GM18861 (cell line): ENCODE measurements around the gene LRRC59.
"Not testable (repeated sequence)": the region's sequence is repeated elsewhere in the genome, so short reads cannot be mapped to it uniquely, and the experiment has no call there.

ENCODE experiments used
- ATAC-seq: cut with Tn5 transposase; IDR thresholded peaks from one replicate; pipeline ENCODE4 v1.9.1; 2021; ENCODE audit not compliant: unreplicated experiment

LRRC59 gene

DNA sequence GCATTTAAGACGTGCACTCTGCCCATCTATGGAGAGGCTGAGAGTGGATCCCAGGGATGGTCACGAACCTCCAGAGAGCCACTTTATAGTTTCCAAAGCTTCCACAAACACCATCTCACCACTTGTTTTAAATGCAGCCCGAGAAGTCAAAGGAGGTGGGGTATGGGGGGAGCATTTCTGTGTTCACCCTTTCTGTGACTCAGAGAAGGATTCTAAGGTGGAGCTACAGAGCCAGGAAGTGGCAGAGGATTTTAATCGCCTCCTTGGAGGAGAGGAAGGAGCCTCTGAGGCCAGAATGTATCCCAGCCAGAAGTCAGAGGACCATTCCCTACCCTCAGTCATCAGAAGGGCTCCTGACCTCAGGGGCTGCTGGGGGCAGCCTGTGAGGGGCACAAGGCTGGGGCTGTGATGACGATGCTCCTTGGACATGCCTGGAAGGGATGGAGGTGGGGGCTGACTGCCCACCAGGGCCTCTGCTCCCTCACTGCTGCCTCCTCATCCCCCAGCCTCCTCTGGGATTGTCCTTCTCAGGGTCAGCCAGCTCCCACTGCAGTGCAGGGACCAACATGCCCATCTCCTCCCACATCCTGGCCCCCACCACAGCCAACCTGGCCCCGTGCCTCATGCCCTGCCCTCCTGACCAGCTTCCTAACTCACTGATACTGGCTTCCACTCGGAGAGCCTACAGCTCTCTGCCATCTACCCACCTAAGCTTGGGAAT is 48.6 kb downstream of the LRRC59 start:
- ATAC-seq, result no peak

DNA sequence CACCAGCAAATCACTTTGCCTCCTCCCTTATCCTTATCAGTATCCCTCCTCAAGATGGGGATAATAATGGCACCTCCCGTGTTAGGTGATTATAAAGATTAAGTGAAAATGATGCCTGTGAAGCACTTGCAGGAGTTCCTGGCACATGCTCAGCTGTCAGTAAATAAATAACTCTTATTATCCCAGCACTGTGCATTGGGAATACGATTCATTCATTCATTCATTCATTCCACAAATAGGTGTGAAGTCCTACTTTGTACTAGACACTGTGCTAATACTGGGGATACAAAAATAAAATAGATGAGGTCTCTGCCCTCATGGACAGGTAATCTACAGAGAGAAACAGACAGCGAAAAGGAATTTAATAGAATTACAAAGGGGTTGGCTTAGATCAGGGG is 49.4 kb downstream of the LRRC59 start:
- ATAC-seq, result no peak

DNA sequence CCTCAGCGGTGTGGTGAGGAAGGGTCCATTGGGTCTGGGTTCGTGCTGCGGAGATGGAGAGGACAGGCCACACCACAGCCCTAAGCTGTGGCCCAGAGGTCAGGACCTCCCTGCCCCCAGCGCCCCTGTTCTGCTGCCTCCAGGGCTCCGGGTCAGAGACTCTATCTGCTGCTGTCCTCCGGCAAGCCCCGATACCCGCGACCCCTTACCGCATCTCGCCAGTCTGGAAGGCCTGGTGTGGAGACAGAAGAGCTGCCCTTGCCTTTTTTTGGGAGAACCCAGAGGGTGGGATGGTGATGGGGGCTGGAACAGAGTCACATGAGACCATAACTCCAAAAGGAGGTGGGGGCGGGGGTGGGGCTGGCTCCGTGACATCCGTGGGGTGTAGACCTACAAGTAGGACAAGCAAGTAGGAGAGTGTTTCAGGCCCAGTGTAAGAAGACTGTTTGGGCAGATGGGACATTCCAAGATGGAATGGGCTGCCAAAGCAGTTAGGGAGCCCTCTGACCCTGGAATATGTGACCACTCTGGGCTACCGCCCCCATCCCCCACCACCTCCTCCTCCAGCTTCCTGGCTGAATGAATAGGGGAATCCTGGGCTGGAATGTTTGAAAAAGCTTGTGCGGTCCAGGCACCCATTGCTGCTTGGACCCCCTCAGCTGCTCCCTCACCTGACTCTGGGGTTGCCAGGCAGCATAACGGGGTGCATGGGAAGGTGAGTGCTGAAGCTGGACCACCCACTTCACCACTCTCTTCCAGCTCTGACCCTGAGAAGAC is 50.0 kb downstream of the LRRC59 start:
- ATAC-seq, result no peak

DNA sequence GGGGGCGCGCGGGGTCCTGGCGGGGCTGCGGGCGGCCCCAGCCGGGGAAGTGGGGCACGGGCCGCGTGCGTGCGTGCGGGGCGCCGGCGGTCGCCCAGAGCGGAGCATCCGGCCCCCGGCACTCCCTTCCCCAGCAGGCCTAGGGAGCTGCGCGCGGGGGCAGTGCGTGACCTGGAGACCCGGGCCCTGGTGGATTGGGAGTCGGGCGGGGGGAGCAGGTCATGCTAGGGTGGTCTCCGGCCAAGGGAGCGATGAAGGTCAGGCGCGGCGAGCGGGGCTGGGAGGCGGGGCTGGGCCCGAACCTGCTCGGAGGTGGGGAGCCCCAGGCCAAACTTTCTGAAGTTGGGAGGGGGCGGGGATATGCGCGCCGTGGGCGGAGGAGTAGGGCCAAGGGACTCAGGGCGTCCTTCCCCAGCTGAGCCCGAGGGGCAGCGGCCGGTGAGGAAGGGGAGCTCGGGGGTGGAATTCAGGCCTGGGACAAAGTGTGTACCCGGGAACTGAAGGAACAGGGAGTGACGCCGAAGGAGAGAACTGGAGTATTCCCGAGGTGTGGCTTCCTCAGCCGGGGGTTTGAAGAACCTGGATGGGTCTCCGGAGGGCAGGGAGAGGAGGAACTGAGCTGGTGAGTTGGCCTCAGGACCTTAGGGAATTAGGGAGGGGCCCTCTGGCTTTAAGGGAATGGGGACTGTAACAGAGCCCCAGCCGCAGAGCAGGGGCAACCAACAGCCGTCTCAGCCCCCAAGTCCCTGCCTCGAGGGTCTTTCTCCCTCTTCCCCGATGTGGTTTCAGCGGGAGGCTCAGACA is 50.8 kb downstream of the LRRC59 start:
- ATAC-seq, result peak; percentile 47

DNA sequence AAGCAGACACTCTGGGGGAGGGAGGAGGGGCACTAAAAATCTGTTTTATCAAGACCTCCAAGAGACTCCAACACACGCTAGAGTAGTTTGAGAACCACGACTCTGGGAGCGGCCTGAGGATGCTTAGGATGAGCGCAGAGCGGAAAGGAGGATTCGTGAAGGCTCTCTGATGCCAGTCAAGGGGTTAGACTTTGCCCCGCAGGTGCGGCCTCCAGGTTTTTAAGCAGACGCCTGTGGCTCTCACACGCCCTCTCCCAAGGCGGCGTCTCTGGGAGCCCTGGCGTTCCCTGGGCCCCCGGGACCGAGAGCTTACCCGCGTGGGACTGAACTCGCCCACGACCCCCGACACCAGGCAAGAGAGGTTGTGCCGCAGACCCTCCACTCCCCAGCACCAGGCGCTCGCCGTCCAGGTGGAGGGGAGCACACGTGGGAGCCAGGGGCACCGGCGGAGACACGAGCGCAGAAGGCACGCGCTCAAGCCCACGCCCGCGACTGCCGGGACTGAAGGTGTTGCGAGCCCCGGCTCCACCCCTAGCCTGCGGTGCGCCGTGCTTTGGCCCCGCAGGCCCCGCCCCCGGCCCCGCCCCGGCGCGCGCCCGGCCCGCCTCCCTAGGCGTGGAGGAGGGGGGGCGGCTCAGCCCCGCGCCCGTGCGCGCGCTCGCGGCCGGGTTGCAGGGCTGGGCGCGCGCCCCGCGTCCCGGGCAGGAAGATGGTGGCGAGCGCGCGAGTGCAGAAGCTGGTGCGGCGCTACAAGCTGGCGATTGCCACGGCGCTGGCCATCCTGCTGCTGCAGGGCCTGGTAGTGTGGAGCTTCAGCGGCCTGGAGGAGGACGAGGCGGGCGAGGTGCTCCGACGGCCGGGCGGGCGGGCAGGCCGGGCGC is 51.7 kb downstream of the LRRC59 start, which contains the start of gene XYLT2:
Gene XYLT2, plus strand, starts transcription at position 695 of the 881 bp plus-strand sequence. Its CDS starts 15 bp downstream, at position 710.
- peak; percentile 60 for ATAC-seq

- no peak for ATAC-seq
Measured at GRCh38 chr17:50344731-50345365, 52.5 kb downstream of the LRRC59 start.

- ATAC-seq, result no peak
Measured at GRCh38 chr17:50339381-50339780, 57.9 kb downstream of the LRRC59 start.

GRCh38 chr17:50338645-50339044 is 58.7 kb downstream of the LRRC59 start:
- no peak for ATAC-seq

DNA sequence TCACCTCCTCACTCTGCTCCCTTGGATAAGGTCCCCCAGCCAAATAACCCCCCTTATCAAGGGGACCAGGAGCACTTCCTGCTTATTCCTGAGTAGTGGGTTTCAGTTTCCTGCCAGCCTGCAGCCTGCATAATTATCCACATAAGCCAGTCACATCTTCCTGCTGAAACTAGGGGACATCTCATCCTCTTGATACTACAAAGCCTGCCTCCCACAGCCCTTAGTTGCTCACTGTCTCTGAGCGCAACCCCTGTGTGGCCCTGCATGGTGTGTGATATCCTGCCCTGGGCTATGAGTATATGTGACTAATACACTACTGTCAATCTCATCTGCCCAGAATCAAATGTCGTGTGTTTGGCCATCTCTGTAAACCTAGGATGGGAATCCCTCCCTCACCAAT is 59.4 kb downstream of the LRRC59 start:
- ATAC-seq, result no peak

DNA sequence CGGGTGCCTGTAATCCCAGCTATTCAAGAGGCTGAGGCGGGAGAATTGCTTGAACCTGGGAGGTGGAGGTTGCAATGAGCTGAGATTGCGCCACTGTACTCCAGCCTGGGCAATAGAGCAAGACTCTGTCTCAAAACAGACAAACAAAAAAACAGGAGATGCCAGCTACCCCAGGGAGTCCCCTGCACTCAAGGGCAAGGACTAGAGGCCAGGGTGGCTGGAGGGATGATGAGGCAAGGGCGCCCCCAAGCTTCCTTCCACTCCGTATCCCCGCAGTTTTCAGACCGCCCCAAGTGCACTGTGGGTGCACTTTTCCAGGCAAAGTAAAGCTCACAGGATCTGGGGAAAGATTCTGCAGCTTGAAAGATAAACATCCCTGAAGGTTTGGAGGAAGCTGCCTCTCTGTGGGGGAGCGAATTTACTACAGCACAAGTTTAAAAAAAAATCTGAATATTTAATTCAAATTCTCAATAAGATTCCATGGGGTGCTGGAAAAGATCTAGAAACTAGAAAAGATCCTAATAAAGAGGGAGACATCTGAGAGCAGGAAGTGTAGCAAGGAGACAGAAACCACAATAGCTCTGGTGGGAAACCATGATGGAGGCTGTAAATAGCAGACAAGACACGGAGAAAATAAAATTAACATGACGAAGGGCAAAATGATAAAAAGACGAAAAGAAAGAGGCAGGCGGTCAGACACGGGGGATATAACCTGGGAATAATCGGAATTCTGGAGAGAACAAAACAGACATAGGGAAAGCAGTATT is 63.8 kb downstream of the LRRC59 start:
- not testable (repeated sequence) for ATAC-seq

- ATAC-seq, result no peak
Measured at GRCh38 chr17:50332196-50332595, 65.1 kb downstream of the LRRC59 start.
